A673 (cell line): ENCODE data around the gene TSPO.

ENCODE experiments used
- CTCF ChIP-seq: fragments of 300-800, 200-600 bp; sonication (generic); conservative IDR thresholded peaks from 2 replicates; pipeline ENCODE4 v1.5.1; 2017; ENCODE audit warnings: low read depth, mild to moderate bottlenecking, antibody characterized with exemption, low read length, moderate library complexity, mixed read lengths
- EZH2 ChIP-seq: fragments of 200-600 bp; sonication (generic); IDR thresholded peaks from 2 replicates; pipeline ENCODE4 v1.6.1; 2017; ENCODE audit warnings: borderline replicate concordance, low read depth, mild to moderate bottlenecking, mixed read lengths, antibody characterized with exemption, low read length; ENCODE audit not compliant: poor library complexity, severe bottlenecking

- no peak for TF ChIP-seq CTCF
- TF ChIP-seq EZH2: no peak
These were observed 60.6 kb downstream of the TSPO start for GRCh38 chr22:43211941-43212433.
